GF-D8 (cell line): ENCODE results near the gene KAT2A.

ENCODE experiments used
- DNase-seq: peaks from one replicate; lab custom pipeline; 2025; lab: John Stamatoyannopoulos, UW

The KAT2A gene

DNA sequence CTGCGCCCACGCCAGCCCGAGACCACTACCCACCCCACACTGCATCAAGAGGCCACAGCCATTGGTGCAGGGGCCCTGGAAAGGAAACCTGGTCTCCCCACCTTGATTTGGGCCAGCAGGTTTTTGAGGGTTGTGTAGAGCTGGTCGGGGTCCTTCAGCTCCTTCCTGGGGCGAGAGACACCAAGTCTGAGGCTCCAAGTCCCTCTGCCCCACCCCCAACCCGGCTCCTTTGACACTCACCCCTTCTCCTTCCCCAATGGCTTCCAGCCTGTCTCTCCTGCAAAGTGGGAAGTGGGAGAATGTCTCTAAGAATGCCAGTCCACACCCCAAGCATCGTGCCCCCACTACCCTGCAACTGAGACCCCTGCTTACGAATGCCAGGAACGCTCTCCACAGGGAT is 7.0 kb downstream of the KAT2A start:
- DNase-seq = no peak

DNA sequence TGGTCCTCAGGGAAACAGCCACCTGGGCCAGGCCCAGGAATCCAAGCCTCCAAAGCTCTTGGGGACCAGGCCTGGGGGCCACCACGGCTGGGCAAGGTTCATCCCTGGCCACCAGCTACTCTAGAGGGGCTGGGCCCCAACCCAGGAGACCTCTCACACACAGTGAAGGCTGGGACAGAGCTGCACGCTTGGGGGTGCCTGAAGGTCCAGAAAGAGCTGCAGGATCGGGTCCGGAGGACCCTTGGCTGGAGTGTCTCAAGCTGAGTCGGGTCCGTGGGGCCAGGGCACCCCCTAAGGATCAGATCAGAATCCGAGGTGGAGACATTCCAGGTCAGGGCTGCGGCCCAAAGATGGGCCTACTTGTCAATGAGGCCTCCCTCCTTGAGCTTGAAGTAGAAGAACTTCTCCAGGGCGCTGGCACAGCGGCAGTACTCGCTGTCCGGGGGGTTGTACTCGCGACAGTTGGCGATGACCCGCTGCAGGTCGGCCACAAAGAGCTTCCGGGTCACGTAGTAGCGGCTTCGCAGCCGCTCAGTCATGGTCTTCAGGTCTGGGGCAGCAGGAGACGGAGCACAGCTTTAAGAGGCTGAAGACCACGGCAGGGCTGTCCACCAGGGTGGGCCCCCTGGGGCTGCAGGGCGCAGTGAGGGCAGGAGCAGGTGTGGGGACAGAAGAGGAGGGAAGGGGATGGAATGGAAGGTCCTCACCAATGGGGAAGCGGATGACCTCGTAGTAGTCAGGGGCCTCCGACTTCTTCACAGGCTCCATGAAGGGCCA is 7.7 kb downstream of the KAT2A start:
- DNase-seq = no peak

DNA sequence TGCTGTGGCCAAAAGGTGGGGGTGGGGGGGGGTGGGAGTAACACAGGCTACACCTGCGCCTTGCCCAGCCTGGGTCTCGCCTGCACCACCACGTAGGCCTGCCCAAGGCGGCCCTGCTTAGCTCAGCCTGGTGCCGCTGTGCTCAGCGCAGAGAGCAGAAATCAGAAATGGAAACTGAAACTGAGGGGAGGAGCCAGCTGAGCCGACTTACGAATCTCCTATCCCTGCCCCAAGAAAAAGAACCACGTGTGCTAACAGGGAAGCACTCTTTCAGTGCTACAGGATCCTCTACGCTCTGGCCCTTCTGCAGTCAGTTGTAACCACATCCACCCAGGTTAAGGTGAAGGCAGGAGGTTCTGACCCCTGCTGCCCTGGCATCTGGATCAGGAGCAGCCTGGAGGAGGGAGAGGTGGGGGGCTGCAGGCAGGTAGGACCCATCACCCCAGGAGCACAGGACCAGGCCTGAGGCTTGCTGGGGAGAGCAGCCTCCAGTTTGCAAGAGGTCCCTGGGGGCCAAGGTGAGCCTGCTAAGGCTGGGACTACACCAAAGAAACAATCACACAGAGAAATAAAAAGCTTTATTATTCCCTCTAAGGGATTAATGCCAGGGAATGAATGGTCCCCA is 8.5 kb downstream of the KAT2A start, which contains the start of gene DHX58:
TSS of gene DHX58 (minus strand) at position 163 of the 625 bp plus-strand sequence. CDS start 822 bp downstream, outside the sequence.
- DNase-seq = peak; percentile 50

DNA sequence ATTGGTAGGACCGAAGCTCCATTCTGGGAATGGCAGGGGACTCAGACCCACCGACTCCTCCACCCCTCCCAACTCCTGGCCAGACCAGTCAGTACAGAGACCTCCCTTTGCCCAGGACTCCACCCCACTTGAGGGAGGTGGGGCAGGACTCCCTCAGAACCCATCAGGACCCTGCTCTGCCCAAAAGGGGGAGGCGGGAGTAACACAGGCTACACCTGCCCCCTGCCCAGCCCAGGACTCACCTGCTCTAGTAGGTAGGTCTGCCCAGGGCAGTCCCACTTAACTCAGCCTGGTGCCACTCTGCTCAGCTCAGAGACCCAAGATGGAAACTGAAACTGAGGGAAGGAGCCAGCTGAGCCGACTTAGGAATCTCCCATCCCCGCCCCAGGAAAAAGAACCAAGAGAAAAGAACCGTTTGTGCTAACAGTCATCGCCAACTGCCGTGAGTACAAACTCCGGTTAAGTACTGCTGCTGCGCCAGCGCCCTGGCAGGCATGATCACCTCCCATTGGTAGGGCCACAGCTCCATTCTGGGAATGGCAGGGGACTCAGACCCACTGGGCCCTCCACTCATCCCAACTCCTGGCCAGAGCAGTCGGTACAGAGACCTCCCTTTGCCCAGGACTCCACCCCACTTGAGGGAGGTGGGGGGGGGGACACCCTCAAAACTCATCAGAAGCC is 9.2 kb downstream of the KAT2A start:
- DNase-seq = no peak

DNA sequence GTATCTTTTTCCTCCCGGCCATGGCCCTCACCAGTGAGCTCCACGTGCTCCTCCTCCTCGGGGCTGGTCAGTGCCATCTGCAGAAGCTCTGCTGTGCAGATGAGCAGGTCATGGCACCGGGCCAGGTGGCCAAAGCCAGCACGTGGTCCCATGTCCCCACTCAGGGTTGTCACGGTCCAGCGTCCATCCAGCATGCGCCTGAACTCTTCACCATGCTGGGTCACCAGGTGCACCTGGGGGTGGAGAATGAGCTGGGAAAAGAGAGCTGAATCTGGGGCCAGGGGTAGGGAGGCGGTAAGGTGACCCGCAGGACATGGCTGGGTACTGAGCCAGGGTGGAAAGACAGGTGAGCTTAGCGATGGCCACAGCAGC is 9.9 kb downstream of the KAT2A start:
- DNase-seq = no peak

DNA sequence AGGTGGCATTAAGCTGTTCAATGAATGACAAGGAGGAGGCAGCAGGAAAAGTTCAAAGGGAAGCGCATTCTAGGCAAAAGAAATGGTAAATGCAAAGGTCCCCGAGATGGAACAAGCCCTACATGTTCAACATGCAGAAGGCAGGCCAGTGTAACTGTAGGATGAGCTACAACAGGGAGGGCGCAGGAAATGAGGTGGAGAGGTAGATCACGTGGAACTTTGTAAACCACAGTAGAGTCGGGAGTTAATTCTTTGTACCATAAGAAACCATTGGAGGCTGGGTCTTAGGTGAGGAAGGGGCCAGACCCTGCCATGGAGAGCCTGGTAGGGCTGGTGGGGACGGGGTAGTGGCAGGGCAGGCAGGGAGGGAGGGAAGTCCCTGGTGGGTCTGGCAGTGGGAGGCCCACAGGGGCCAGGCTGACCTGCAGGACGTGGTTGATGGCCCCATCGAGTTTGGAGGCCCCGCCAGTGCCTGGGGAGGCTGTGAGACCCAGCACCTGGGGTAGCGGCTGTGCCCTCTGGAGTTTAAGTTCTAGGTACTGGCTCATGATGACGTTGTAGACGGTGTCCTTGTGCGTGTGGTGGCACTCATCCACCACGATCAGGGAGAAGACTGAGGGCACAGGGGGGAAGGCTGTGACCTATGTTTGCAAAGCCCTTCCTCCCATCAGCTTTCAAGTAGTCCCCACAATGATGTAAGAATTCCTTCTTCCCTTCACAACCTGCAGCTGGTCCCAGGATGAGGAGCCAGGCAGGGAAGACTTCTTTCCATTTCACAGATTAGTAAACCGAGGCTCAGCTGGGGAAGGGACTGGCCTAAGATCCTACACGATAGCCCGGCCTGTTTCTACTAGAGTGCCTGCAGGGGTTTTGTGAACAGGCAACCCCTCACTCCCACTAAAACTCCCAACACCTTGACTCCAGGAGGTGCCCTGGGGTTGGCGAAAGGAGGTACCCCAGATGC is 10.6 kb downstream of the KAT2A start:
- no peak for DNase-seq

DNA sequence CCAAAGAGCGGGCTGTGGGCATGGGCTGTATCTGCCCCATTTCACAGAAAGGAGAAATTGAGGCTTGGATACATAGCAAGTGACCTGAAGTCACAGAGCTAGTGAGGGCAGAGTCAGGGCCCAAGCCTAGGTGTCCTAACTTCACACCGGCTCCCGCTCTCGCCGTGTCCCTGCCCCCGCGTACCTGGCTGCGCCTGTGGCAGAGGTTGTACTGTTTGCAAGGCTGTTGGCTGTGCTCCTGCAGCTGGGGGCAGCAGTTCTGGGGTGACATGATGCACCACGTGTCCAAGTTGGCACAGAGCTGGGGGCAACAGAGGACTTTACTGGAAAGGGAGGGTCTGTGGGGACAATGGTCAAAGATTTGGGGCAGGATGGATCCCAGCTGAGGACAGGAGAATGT is 12.1 kb downstream of the KAT2A start:
- DNase-seq = no peak

DNA sequence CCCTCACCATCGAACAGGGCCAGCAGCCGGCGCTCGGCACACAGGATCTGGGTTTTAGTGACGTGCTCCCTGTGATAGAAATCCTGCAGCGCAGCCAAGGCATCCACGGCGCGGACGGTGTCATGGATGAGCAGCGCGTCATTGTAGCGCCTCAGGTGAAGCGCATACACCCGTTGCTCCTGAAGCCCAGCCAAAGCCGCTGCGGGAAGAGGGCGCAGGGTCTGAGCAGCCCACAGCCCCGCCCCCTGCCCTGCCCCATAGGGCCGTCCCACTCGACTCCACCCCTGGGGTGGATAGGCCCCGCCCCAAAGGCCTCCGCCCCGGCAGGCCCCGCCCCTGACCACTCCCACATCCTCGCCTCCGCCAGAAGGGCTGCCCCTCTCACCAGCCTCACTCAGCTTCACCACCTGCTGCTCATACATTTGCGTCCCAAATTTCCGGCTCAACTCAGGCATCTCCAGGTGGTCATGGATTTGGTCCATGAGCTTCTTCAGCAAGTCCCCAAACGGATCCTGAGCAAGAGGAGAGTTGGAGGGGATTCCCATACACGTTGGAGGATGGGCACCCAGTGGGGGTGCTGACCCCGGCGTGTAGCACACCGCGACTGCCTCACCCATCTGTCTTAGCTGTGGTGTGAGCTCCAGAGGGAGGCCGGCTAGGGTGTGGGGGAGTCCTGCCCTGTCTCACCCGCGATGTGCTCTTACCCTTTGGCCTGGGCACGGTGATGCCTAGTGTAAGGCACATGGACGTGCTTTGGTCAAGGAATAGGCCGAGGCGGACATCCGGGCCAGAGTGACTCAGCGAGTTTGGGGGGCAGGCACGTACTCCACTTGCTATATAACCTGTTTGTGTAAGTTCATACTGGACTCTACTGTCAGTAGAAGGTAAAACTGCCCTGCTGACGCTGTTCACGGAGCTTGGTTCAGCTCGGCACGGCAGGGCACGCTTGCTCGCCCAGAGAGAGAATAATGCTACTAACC is 13.3 kb downstream of the KAT2A start:
- DNase-seq = no peak

DNA sequence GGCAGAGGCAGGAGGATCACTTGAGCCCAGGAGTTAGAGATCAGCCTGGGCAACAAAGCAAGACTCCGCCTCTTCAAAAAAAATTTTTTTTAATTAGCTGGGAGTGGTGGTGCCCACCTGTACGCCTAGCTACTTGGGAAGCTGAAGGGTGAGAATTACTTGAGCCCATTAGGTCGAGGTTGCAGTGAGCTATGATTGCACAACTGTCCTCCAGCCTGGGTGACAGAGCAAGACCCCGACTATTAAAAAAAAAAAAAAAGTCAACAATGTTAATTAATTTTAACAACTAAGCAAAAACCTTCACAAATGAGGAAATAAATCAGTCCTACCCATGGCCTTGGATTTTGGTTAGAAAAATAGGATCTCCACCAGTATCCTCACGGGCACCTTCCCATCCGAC is 14.0 kb downstream of the KAT2A start:
- no peak for DNase-seq

DNA sequence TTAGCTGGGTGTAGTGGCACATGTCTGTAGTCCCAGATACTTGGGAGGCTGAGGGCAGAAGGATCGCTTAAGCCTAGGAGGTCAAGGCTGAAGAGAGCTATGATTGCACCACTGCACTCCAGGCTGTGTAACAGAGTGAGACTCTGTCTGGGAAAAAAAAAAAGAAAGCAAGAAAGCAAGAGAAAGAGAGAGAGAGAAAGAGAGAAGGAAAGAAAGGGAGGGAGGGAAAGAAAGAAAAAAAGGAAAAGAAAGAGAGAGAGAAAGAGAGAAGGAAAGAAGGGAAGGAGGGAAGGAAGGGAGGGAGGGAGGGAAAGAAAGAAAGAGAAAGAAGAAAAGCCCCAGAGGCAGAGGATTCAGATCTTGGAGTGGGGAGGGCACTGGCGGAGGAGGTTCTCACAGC is 15.2 kb downstream of the KAT2A start:
- DNase-seq = no peak

DNA sequence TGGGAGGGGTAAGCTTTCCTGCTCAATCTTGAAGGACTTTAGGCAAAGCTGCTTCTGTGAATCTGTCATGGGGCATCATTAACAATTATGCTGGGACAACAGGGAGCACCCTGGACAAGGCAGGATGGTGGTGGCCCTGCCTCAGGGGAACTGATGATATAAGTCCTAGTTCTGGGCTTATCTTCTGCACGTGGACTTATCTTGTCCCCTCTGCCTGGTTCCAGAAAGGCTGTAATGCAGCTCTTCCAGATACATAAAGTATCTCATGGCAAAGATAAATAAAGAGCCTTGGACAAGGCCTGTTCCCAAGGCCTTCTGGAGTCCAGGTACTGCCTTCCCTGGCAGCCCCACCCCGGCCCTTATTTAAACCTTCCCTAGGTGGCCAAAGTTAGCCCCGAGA is 16.9 kb downstream of the KAT2A start:
- no peak for DNase-seq

DNA sequence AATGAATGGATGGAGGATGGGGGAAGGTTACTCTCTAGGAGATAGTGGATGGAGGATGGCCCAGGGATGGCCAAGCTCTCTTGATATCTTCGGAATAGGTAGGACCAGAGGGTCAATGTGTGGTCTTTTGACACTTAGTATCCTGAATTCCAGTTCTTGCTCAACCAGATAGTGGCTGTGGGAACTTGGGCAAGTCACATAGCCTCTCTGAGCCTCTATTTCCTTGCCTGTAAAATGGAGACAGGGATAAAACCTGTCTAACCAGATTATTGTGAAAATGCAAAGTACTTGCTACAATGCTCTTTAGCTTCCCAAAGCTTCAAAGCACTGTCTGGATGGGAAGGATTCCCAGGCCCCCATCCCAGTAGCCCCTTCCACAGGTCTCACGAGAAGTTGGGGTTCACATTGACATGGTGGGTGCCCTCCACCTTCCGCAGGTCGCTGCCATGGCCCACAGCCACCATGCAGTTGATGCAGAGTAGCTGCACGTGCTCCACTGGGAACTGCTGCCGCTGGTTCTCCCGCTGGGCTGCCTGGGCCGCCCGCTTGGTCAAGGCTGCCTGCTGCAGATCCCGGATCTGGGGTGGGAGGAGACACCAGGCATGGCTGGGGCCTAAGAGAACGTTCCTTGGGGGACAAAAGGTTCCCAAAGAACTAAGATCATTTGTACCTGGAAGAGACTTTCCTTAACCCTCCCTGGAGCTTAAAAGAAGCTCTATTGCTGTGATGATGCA is 17.8 kb downstream of the KAT2A start:
- no peak for DNase-seq

DNA sequence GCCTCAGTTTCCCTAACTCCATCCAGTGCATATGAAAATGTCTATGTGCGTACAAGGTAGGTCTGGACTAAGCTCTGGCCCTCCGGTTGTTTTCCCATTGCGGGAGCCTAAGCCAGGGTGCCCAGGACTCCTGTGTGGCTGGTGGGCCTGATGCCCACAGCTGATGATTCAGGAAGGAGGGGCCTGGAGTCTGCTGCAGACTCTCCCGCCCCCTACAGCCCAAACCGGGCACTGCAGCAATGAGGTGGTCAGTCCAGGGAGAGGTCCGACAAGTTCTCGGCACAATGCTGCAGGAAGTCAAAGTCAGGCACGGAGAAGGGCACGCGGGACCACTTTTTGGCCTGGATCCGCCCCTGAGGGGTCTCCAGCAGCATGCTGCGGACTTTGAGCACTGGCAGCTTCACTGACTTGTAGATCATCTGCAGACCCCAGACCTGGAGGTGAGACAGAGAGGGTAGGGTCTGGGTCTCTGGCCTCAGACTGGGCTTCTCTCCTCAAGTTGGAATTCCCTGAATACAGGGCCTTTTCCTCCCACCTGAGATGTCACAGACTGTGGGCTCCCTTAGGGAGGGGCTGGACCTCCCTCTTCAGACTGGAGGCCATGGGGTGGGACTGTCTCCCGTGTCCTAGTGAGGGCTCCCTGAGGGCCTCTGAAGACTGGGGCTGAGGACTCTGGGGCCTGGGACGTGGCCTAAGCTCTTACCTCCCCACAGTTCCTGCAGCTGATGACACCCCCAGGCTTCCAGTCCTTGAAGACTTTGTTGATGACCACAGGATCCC is 19.5 kb downstream of the KAT2A start:
- no peak for DNase-seq

DNA sequence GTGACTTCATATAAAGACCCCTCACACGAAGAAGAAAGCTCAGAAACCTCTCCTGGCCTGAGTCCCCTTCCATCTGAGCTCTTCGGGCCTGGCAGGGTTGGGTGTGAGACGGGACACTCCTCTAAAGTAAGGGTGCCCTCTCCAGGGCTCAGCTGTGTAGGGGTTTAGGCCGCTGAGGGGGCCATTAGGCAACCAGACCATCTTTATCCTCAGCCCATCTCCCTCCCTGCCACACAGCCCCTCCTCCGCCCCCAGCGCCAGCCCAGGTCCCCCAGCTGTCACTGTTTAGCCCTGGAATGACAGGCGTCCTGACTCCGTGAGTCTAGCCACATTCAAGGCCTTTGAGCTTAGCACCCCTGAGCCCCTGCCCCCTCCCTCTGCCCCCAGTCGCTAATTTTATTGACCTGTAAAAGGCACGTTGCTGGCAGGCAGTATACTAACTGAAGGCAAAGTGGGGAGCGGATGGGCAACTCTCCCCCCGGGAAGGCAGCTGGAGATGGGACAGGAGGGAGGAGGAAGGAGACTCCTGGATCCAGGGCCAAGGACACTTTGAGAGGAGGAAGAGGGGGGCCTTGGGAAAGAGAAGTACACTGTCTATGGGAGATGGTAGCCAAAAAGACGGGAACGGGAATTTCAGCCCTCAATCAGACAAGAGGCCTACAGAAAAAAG is 22.3 kb downstream of the KAT2A start:
- no peak for DNase-seq

DNA sequence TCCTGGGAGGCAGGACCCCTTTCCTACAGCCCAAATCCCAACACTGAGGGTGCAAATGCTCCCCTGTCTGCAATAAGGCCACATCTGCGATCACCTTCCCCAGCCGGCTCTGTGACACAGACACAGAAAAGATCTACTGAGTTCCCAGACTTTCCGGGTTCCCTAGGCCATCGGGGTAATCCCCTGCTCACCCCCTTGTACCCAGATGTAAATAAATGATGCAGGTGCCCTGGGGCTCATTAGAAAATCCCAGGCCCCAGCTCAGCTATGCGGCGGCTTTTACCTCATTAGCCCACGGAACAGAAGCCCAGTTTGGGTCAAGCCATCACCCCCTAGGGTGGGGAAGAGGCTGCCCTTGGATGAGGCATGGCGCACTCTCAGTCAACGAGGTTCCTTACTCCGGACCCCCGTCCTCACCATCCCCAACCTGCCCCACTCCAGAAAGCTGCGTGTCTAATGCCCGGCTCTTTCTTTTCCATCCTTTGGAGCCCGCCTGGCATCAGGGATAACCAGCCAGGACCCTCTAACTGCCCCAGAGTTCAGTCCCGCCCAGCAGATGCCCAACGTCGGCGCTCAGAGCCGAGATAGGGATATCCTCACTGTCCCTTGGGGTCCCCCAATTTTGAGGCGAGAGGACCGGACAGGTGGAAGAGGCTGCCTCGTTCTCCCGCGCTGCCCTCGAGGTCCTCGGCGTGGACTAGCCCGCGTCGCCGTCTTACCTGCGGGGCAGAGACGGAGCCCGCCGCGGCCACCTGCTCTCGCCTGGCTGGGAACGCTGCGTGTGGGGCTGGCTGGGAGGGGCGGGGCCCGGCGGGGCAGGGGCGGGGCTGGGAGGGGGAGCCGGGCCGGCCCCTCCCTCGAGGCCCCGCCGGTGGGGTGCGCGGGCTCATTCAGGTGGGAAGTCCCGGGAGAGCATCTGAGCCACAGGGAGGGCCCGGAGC is 23.2 kb downstream of the KAT2A start, which contains the start of gene ZNF385C:
TSS of gene ZNF385C (minus strand) at position 783 of the 941 bp plus-strand sequence. CDS start 35,417 bp downstream, outside the sequence.
- DNase-seq = no peak

DNA sequence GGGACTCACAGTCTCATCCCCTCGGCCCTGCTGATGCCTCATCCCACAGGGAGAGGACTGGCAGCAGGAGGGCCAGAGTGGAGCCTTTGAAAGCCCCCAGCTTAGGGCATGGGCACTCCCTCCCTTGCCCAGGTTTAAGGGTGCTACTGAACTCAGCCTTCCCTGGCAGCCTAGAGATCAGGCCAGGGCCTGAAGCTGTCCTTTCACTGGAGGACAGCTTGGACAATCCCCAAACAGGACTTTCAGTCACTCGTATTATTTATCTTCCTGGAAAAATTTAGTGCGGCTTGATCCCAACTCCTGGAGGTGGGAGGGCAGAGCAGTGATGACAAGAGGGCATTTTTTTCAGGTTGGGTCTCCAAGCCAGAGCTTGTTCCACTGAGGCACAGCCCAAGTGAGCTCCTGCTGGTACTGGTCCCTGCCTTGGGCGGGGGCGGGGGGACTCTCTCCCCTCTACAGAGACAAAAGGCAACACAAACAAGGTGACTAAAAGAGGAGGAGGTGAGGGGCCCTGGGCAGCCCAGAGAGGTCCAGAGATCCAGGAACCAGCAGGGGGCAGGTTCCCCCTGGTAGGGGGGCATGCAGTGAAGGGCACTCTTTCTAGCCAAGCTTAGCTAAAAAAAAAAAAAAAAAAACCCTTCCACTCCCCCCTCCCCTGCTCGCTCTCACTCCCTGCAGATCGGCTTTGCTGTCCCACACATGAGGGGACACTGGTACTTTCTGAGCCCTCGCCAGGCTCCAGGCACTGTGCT is 24.6 kb downstream of the KAT2A start:
- DNase-seq = no peak
